Stimulated activated CD8-positive, alpha-beta memory T cell treated with anti-CD3 and anti-CD28 coated beads, Interleukin-7, amount 100 ng/mL, for 1 hour (primary cell): Measurements from ENCODE around the gene MVD.

ENCODE experiments used
- DNase-seq, 2 donors: peaks; one replicate each; pipeline ENCODE4 v3.0.0-alpha.2; 2020; ENCODE audit warnings: low read depth in 2 of 2

MVD gene

GRCh38 chr16:88655733-88656281 lies 7.1 kb downstream of the MVD start:
- DNase-seq: no peak

GRCh38 chr16:88655053-88655732 lies 7.7 kb downstream of the MVD start:
- no peak for DNase-seq

- DNase-seq: no peak
These were observed 8.4 kb downstream of the MVD start for GRCh38 chr16:88654363-88655052.

GRCh38 chr16:88653596-88654362 lies 9.1 kb downstream of the MVD start:
- DNase-seq: no peak

GRCh38 chr16:88653101-88653500 lies 9.8 kb downstream of the MVD start:
- DNase-seq: no peak

GRCh38 chr16:88652762-88653063 lies 10.2 kb downstream of the MVD start:
- no peak for DNase-seq

- no peak for DNase-seq
These were observed 10.7 kb downstream of the MVD start for GRCh38 chr16:88651989-88652761.

GRCh38 chr16:88651276-88651988 lies 11.5 kb downstream of the MVD start:
- DNase-seq: peak in 1 of 2 donors; percentile 36

- DNase-seq: peak; percentile 53 to 65
These were observed 12.1 kb downstream of the MVD start, which contains the start of gene CYBA for GRCh38 chr16:88650749-88651275. Gene CYBA, minus strand, starts transcription at chr16:88651053. Its CDS starts 40 bp downstream, at chr16:88651013.

GRCh38 chr16:88649924-88650748 lies 12.8 kb downstream of the MVD start:
- DNase-seq: no peak

- no peak for DNase-seq
These were observed 13.5 kb downstream of the MVD start for GRCh38 chr16:88649195-88649923.

GRCh38 chr16:88647178-88648070 lies 15.5 kb downstream of the MVD start:
- DNase-seq: no peak

GRCh38 chr16:88646345-88647034 lies 16.4 kb downstream of the MVD start:
- no peak for DNase-seq

GRCh38 chr16:88645941-88646340 lies 16.9 kb downstream of the MVD start:
- no peak for DNase-seq

GRCh38 chr16:88645455-88645854 lies 17.4 kb downstream of the MVD start:
- DNase-seq: no peak

GRCh38 chr16:88643644-88643932 lies 19.3 kb downstream of the MVD start:
- no peak for DNase-seq

GRCh38 chr16:88642881-88643643 lies 19.8 kb downstream of the MVD start:
- DNase-seq: no peak
